Measurements from ENCODE around the gene TANGO2. TPM values are rescaled to one million over a fixed set of nuclear protein-coding genes. Genes with fewer than 3 reads are reported as not detected.

The TANGO2 gene
- total and polyA plus RNA-seq, 10 of the 15 experiments (the other 5 are each of a cell fraction or from before 2014, with no cell fraction given) = 4.0 to 24.8 (median 20.9) TPM

- TF ChIP-seq ZNF592 (IDR thresholded peaks at IDR 0.05) (no peak), ASH2L (IDR thresholded peaks at IDR 0.05; ENCODE audit: borderline replicate concordance, low read depth) (no peak), ELK1 (IDR thresholded peaks at IDR 0.05; ENCODE audit: low read depth, low read length) (no peak), TCF12 (IDR thresholded peaks at IDR 0.05; ENCODE audit: low read depth, low read length) (no peak), ZBTB40 (IDR thresholded peaks at IDR 0.05; ENCODE audit: borderline replicate concordance) (no peak), HSF1 (IDR thresholded peaks at IDR 0.05; ENCODE audit: low read depth, low read length) (no peak), CUX1 (IDR thresholded peaks at IDR 0.05; ENCODE audit: insufficient replicate concordance, low read depth, low read length) (no peak), CREB1 (IDR thresholded peaks at IDR 0.05; ENCODE audit: low read depth) (no peak)
These were observed 6.2 kb downstream of the TANGO2 start (continued) for GRCh38 chr22:20026996-20027601.
